Smooth muscle cell (in vitro differentiated cells): ENCODE results near the gene TBC1D10A. TPM values are rescaled to one million over a fixed set of nuclear protein-coding genes. Genes with fewer than 3 reads are reported as not detected.

Experiments used
- DNase-seq: peaks from one replicate; lab custom pipeline; 2025; ENCODE audit not compliant: unreplicated experiment; lab: John Stamatoyannopoulos, UW
- H2AFZ ChIP-seq: fragments of 200-600 bp; sonication (generic); 2 replicates; pipeline ENCODE4 v1.6.0; 2016; ENCODE audit warnings: antibody characterized with exemption, low read depth, mild to moderate bottlenecking
- H3F3A ChIP-seq: fragments of 200-600 bp; sonication (generic); 2 replicates; pipeline ENCODE4 v1.6.0; 2017; ENCODE audit warnings: antibody characterized with exemption, low read depth
- H3K27ac ChIP-seq: fragments of 200-600 bp; sonication (generic); 2 replicates; pipeline ENCODE4 v1.5.1; 2016; ENCODE audit warnings: low read depth, mild to moderate bottlenecking
- H3K27me3 ChIP-seq: fragments of 200-600 bp; sonication (generic); 2 replicates; pipeline ENCODE4 v1.6.1; 2016; ENCODE audit warnings: low read depth, mild to moderate bottlenecking
- H3K36me3 ChIP-seq: fragments of 200-600 bp; sonication (generic); 2 replicates; pipeline ENCODE4 v1.5.1; 2016; ENCODE audit warnings: low read depth
- H3K4me1 ChIP-seq: fragments of 200-600 bp; sonication (generic); 2 replicates; pipeline ENCODE4 v1.5.1; 2016; ENCODE audit warnings: low read depth
- H3K4me2 ChIP-seq: fragments of 200-600 bp; sonication (generic); 2 replicates; pipeline ENCODE4 v1.6.0; 2016; ENCODE audit warnings: mild to moderate bottlenecking
- H3K4me3 ChIP-seq: fragments of 200-600 bp; sonication (generic); 2 replicates; pipeline ENCODE4 v1.5.1; 2016; ENCODE audit warnings: mild to moderate bottlenecking
- H3K79me2 ChIP-seq: fragments of 200-600 bp; sonication (generic); 2 replicates; pipeline ENCODE4 v1.6.0; 2016; ENCODE audit warnings: low read depth, mild to moderate bottlenecking
- H3K9ac ChIP-seq: fragments of 200-600 bp; sonication (generic); 2 replicates; pipeline ENCODE4 v1.6.0; 2016; ENCODE audit warnings: low read depth
- H3K9me3 ChIP-seq: fragments of 200-600 bp; sonication (generic); replicated peaks from 2 replicates; pipeline ENCODE4 v1.5.1; 2016; ENCODE audit warnings: low read depth
- H4K20me1 ChIP-seq: fragments of 200-600 bp; sonication (generic); 2 replicates; pipeline ENCODE4 v1.6.0; 2016; ENCODE audit warnings: low read depth
- WGBS: methylation state at CpG from one replicate; pipeline ENCODE4 v1.1.7; 2016; ENCODE audit warnings: low lambda C conversion rate; 5-methylcytosine and 5-hydroxymethylcytosine counted together
- polyA plus RNA-seq: library from polyadenylated mRNA; unstranded; fragments of >200 nt; fragmentation: Nextera tagmentation; extraction: Ambion mirVana; gene quantifications from 2 replicates; pipeline ENCODE4 v1.2.1, GENCODE V29; 2016
- total RNA-seq: library from RNA; depleted of rRNA; stranded (reverse); fragments of >200 nt; gene quantifications from 2 replicates; pipeline ENCODE4 v1.2.3, GENCODE V29; 2014
- TF ChIP-seq, protein P1 (sequence below): fragments of 200-600 bp; sonication (generic); IDR thresholded peaks from 2 replicates; pipeline ENCODE4 v1.5.1; 2017; ENCODE audit warnings: borderline replicate concordance, mild to moderate bottlenecking, antibody characterized with exemption; ENCODE audit not compliant: insufficient read depth, poor library complexity, severe bottlenecking

TBC1D10A gene
- total and polyA plus RNA-seq, 2 experiments from 2014 or later, result 16.8 to 51.1 TPM

DNA sequence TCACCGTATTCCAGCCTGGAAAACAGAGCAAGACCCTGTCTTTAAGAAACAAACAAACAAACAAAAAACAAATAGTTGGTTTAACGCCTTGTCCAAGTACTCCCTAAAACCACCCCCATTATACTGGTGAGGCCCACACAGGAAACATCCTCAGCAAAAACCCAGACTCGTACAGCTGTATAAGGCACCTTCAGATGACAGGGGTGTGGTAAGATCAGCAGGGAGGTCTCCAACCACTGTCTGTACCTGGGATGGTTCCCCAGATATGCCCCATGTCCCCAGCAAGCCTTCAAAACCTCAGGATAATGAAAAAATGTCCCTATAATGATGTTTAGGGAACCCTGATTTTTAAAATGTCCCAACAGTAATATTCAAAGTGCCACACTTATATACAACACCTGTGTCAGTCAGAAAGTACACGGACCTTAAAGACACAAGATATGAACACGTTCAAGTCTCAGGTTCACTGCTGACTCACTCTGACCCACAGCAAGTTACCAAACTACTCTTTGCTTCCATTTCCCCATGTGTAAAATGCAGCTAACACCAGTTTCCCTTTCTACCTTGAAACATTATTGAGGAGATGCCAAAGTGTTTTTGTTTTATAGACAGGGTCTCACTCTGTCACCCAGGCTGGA is 20.6 kb upstream of the TBC1D10A start:
- 94% methylated on average over 5 of the region's 5 CpGs for WGBS

DNA sequence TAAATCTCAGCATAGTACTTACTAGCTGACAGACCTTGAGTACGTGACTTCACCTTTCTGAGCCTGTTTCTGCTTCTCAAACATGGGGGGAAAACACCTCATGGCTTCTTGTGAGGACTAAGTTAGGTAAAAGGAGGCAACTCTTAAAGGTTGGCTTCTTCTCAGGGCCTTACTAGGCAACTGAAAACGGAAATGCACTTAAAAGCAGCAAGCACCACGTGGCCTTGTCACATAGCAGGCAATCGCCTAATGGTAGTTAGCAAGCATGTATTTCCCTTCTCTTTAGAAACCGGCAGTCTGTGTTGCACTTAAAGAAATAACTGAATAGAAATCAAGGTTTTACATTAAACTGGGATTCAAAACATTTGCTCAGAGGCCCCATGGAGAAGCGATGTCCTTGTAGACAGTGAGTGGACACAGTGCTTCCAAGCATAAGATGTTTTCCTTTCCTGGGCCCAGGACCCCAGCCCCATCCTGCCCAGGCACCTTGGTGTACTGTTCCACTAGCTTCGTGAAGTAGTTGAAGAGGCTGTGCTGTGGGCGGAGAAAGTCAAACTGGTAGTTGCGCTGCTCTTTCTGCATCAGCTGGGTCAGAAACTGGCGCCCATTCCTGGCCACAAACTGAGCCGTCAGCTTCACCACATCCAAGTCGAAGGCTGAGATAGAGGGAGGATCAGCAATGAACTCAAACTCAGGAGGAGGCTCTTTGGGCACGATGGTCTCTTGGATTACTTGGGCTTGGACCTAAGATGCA is 17.9 kb upstream of the TBC1D10A start:
- H3K27ac ChIP-seq, result no peak overlapping the region
- no peaks in the 10 kb centered on the region for H3K27me3 ChIP-seq
- H4K20me1 ChIP-seq, result peaks cover 47% of the 10 kb centered on the region
- H2AFZ ChIP-seq, result no peak overlapping the region
- TF ChIP-seq, protein P1, sequence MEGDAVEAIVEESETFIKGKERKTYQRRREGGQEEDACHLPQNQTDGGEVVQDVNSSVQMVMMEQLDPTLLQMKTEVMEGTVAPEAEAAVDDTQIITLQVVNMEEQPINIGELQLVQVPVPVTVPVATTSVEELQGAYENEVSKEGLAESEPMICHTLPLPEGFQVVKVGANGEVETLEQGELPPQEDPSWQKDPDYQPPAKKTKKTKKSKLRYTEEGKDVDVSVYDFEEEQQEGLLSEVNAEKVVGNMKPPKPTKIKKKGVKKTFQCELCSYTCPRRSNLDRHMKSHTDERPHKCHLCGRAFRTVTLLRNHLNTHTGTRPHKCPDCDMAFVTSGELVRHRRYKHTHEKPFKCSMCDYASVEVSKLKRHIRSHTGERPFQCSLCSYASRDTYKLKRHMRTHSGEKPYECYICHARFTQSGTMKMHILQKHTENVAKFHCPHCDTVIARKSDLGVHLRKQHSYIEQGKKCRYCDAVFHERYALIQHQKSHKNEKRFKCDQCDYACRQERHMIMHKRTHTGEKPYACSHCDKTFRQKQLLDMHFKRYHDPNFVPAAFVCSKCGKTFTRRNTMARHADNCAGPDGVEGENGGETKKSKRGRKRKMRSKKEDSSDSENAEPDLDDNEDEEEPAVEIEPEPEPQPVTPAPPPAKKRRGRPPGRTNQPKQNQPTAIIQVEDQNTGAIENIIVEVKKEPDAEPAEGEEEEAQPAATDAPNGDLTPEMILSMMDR, result no peak
- no peaks in the 10 kb centered on the region for H3K4me1 ChIP-seq
- peaks cover 16% of the 10 kb centered on the region for H3K79me2 ChIP-seq
- H3K4me3 ChIP-seq, result no peak overlapping the region
- H3K9me3 ChIP-seq, result no peaks in the 10 kb centered on the region
- 97% methylated on average over 13 of the region's 13 CpGs for WGBS
- H3K9ac ChIP-seq, result no peak overlapping the region
- no peak overlapping the region for H3K4me2 ChIP-seq
- no peaks in the 10 kb centered on the region for H3F3A ChIP-seq
- DNase-seq, result no peak
- H3K36me3 ChIP-seq, result peaks cover 38% of the 10 kb centered on the region

More for the DNA sequence above, 20.6 kb upstream of the TBC1D10A start:
- Histone ChIP-seq H4K20me1 (peaks cover 75% of the 10 kb centered on the region), H3K9ac (no peak overlapping the region), H3K9me3 (no peaks in the 10 kb centered on the region), H2AFZ (no peak overlapping the region), H3F3A (no peaks in the 10 kb centered on the region), H3K27ac (no peak overlapping the region), H3K79me2 (peaks cover 39% of the 10 kb centered on the region), H3K4me1 (no peaks in the 10 kb centered on the region), H3K4me2 (no peak overlapping the region), H3K27me3 (no peaks in the 10 kb centered on the region), H3K4me3 (no peak overlapping the region), H3K36me3 (peaks cover 32% of the 10 kb centered on the region)
- TF ChIP-seq, protein P1, result no peak
- no peak for DNase-seq

DNA sequence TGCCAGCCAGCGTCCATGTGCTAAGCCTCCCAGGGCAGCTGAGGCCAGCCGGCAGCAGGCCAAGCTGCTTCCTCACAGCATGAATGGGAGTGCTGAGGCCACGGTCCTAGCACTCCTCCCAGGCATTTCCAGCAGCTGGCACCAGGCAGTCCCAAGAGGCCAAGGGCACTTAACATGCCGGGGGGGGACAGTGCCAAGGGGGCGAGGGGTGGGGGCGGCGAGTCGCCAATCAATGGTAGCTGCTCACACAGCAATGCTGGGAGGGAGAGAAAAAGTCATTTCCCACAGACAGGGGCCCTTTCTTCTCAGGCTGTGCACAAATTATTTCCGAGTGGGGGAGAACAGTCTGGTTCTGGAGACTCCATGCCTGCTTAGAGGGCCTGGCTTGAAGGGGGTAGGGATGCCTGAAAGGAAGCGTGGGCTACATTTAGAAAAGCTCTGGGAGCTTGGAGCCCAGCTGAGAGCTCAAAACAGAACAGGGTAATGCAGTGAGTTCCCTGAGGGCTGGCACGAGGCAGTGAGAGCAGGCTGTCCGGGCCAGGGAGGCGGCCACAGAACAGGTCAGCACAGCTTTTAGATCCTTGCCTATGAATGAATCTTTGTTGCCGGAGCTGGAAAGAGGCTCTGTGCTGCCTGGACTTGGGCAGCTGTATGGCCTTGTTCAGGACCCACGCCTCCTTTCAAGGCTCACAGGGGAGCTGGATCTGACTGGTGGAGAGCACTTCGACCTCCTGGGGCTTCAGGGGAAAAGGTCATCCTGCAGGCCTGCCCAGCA is 14.4 kb upstream of the TBC1D10A start:
- Histone ChIP-seq H3K9ac (no peak overlapping the region), H3K27me3 (no peaks in the 10 kb centered on the region), H3K27ac (no peak overlapping the region), H3K9me3 (no peaks in the 10 kb centered on the region), H3K4me1 (no peaks in the 10 kb centered on the region), H4K20me1 (peaks cover 12% of the 10 kb centered on the region), H3K4me2 (no peak overlapping the region), H3F3A (no peaks in the 10 kb centered on the region), H3K79me2 (no peaks in the 10 kb centered on the region), H2AFZ (no peak overlapping the region), H3K4me3 (no peak overlapping the region), H3K36me3 (peaks cover 43% of the 10 kb centered on the region)
- no peak for DNase-seq
- 91% methylated on average over 16 of the region's 16 CpGs for WGBS
- TF ChIP-seq, protein P1, result no peak
